Prostate gland (tissue), 2 donors: ENCODE measurements around the gene DRG1.

Source experiments
- CTCF ChIP-seq, 4 experiments: fragments of 200-600 bp in 2 of 4; fragments of 450-650 bp in 2 of 4; sonication (generic) in 2 of 4; IDR thresholded peaks; 1 replicate in 3 of 4; 2 replicates in 1 of 4; pipeline ENCODE4 v1.5.1; 2016 to 2019; ENCODE audit warnings: antibody characterized with exemption in 4 of 4, mild to moderate bottlenecking in 2 of 4, moderate library complexity in 2 of 4
- POLR2A ChIP-seq: fragments of 450-650 bp; IDR thresholded peaks from one replicate; pipeline ENCODE4 v1.6.1; 2016; ENCODE audit warnings: antibody characterized with exemption, mild to moderate bottlenecking
- POLR2AphosphoS5 ChIP-seq: sonication (generic); formaldehyde crosslinking; IDR thresholded peaks from one replicate; pipeline ENCODE4 v1.6.1; 2017; ENCODE audit warnings: antibody characterized with exemption

GRCh38 chr22:31448382-31448781, 49.0 kb downstream of the DRG1 start:
- TF ChIP-seq CTCF (IDR thresholded peaks at IDR 0.05) (no peak), POLR2AphosphoS5 (no peak), POLR2A (no peak)
